ENCODE measurements around the gene PTPRU.

DNA sequence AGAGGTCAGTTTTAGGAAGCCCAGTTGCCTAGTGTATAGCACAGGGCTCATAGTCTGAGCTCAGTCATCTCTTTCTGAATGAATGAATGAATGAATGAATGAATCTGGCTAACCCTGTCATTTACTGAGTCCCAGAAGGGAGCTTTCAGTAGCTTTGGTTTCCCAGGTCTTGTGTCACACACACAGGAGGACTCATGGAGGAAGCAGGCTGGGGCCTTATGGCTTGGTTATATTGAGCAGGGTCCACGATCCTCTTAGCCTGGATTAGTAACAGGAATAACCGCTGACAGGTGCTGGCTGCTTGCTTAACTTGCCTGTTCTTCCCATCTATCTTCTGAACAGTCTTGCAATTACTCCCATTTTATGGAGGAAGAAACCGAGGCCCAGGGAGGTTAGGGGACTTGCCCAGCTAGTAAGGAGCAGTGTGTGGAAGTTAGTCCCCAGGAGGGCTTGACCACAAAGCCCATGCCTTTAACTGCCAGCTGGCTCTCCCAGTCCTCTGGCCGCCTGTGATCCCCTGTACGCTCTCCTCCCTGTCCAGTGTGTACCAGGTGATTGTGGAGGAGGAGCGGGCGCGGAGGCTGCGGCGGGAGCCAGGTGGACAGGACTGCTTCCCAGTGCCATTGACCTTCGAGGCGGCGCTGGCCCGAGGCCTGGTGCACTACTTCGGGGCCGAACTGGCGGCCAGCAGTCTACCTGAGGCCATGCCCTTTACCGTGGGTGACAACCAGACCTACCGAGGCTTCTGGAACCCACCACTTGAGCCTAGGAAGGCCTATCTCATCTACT lies 46.0 kb downstream of the PTPRU start:
- TF ChIP-seq ZFP30 (CRISPR knock-in tag; IDR thresholded peaks at IDR 0.05) (no peak), ZFP3 (CRISPR knock-in tag; IDR thresholded peaks at IDR 0.05) (no peak), OSR1 (CRISPR knock-in tag; IDR thresholded peaks at IDR 0.05) (no peak), ZC3H10 (CRISPR knock-in tag; IDR thresholded peaks at IDR 0.05) (no peak), ZNF565 (CRISPR knock-in tag; conservative IDR thresholded peaks at IDR 0.05; ENCODE audit: low read depth) (no peak), ISL1 (CRISPR knock-in tag; IDR thresholded peaks at IDR 0.05) (no peak), ESRRG (CRISPR knock-in tag; IDR thresholded peaks at IDR 0.05) (no peak), TOX (CRISPR knock-in tag; IDR thresholded peaks at IDR 0.05; ENCODE audit: borderline replicate concordance) (no peak), TCF4 (CRISPR knock-in tag; IDR thresholded peaks at IDR 0.05; ENCODE audit: borderline replicate concordance) (no peak), ZNF70 (CRISPR knock-in tag; IDR thresholded peaks at IDR 0.05) (no peak)
- TF ChIP-seq, protein P1, sequence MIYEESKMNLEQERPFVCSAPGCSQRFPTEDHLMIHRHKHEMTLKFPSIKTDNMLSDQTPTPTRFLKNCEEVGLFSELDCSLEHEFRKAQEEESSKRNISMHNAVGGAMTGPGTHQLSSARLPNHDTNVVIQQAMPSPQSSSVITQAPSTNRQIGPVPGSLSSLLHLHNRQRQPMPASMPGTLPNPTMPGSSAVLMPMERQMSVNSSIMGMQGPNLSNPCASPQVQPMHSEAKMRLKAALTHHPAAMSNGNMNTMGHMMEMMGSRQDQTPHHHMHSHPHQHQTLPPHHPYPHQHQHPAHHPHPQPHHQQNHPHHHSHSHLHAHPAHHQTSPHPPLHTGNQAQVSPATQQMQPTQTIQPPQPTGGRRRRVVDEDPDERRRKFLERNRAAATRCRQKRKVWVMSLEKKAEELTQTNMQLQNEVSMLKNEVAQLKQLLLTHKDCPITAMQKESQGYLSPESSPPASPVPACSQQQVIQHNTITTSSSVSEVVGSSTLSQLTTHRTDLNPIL (CRISPR knock-in tag; IDR thresholded peaks at IDR 0.05; ENCODE audit: low read depth) = no peak
- TF ChIP-seq, protein P2, sequence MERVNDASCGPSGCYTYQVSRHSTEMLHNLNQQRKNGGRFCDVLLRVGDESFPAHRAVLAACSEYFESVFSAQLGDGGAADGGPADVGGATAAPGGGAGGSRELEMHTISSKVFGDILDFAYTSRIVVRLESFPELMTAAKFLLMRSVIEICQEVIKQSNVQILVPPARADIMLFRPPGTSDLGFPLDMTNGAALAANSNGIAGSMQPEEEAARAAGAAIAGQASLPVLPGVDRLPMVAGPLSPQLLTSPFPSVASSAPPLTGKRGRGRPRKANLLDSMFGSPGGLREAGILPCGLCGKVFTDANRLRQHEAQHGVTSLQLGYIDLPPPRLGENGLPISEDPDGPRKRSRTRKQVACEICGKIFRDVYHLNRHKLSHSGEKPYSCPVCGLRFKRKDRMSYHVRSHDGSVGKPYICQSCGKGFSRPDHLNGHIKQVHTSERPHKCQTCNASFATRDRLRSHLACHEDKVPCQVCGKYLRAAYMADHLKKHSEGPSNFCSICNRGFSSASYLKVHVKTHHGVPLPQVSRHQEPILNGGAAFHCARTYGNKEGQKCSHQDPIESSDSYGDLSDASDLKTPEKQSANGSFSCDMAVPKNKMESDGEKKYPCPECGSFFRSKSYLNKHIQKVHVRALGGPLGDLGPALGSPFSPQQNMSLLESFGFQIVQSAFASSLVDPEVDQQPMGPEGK (CRISPR knock-in tag; IDR thresholded peaks at IDR 0.05; ENCODE audit: borderline replicate concordance) = no peak
- TF ChIP-seq, protein P3, sequence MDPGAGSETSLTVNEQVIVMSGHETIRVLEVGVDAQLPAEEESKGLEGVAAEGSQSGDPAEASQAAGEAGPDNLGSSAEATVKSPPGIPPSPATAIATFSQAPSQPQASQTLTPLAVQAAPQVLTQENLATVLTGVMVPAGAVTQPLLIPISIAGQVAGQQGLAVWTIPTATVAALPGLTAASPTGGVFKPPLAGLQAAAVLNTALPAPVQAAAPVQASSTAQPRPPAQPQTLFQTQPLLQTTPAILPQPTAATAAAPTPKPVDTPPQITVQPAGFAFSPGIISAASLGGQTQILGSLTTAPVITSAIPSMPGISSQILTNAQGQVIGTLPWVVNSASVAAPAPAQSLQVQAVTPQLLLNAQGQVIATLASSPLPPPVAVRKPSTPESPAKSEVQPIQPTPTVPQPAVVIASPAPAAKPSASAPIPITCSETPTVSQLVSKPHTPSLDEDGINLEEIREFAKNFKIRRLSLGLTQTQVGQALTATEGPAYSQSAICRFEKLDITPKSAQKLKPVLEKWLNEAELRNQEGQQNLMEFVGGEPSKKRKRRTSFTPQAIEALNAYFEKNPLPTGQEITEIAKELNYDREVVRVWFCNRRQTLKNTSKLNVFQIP (CRISPR knock-in tag; IDR thresholded peaks at IDR 0.05; ENCODE audit: borderline replicate concordance, low read depth) = no peak
- TF ChIP-seq, protein P4, sequence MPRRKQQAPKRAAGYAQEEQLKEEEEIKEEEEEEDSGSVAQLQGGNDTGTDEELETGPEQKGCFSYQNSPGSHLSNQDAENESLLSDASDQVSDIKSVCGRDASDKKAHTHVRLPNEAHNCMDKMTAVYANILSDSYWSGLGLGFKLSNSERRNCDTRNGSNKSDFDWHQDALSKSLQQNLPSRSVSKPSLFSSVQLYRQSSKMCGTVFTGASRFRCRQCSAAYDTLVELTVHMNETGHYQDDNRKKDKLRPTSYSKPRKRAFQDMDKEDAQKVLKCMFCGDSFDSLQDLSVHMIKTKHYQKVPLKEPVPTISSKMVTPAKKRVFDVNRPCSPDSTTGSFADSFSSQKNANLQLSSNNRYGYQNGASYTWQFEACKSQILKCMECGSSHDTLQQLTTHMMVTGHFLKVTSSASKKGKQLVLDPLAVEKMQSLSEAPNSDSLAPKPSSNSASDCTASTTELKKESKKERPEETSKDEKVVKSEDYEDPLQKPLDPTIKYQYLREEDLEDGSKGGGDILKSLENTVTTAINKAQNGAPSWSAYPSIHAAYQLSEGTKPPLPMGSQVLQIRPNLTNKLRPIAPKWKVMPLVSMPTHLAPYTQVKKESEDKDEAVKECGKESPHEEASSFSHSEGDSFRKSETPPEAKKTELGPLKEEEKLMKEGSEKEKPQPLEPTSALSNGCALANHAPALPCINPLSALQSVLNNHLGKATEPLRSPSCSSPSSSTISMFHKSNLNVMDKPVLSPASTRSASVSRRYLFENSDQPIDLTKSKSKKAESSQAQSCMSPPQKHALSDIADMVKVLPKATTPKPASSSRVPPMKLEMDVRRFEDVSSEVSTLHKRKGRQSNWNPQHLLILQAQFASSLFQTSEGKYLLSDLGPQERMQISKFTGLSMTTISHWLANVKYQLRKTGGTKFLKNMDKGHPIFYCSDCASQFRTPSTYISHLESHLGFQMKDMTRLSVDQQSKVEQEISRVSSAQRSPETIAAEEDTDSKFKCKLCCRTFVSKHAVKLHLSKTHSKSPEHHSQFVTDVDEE (CRISPR knock-in tag; IDR thresholded peaks at IDR 0.05) = no peak

Data from SK-N-SH treated with all-trans-retinoic acid at 6 μM for 48 hours (cell line).